Kidney (tissue), 14 donors: Measurements from ENCODE around the gene SLCO4A1. TPM values are rescaled to one million over a fixed set of nuclear protein-coding genes. Genes with fewer than 3 reads are reported as not detected.
A peak's percentile ranks its signal among the peaks of the same experiment; 100 is the strongest.

Source experiments
- DNase-seq, 5 donors: peaks; one replicate each; pipeline ENCODE4 v3.0.0-alpha.2; 2013 to 2020
- FAIRE-seq: peaks from 2 replicates; lab custom pipeline; 2012; peaks lifted over from hg19 to GRCh38; lab: Jason Lieb, UNC
- H3K27ac ChIP-seq, 2 donors: one replicate each; pipeline ENCODE4 v1.7.0; 2013; ENCODE audit warnings: low read depth in 2 of 2, low read length in 2 of 2, inconsistent platforms in 1 of 2
- H3K27me3 ChIP-seq: one replicate; pipeline ENCODE4 v1.7.1; 2013; ENCODE audit warnings: low read length, inconsistent platforms; ENCODE audit not compliant: control insufficient read depth, insufficient read depth
- H3K36me3 ChIP-seq, 3 donors: one replicate each; pipeline versions ENCODE4 v1.7.0 to v1.7.1; 2013; ENCODE audit warnings: low read length in 3 of 3, control low read depth in 1 of 3, inconsistent platforms in 1 of 3; ENCODE audit not compliant: insufficient read depth in 3 of 3, control insufficient read depth in 2 of 3
- H3K4me1 ChIP-seq, 3 donors: one replicate each; pipeline versions ENCODE4 v1.7.0 to v1.7.1; 2013; ENCODE audit warnings: low read length in 3 of 3, inconsistent platforms in 1 of 3, low read depth in 1 of 3; ENCODE audit not compliant: control insufficient read depth in 2 of 3, insufficient read depth in 2 of 3
- H3K4me3 ChIP-seq, 3 donors: one replicate each; pipeline versions ENCODE4 v1.7.0 to v1.8.1; 2013; ENCODE audit warnings: low read length in 3 of 3, control low read depth in 1 of 3, inconsistent platforms in 1 of 3
- H3K9ac ChIP-seq, 3 donors: one replicate each; pipeline versions ENCODE4 v1.7.0 to v1.7.1; 2013; ENCODE audit warnings: low read length in 3 of 3, control low read depth in 1 of 3, inconsistent platforms in 1 of 3
- H3K9me3 ChIP-seq, 3 donors: one replicate each; pipeline versions ENCODE4 v1.7.0 to v1.7.1; 2013; ENCODE audit warnings: low read length in 3 of 3, control low read depth in 1 of 3, inconsistent platforms in 1 of 3; ENCODE audit not compliant: control insufficient read depth in 2 of 3, insufficient read depth in 1 of 3
- CTCF ChIP-seq: IDR thresholded peaks from 3 replicates; pipeline ENCODE4 v1.5.1; 2012; ENCODE audit warnings: mild to moderate bottlenecking, moderate library complexity, borderline replicate concordance; ENCODE audit not compliant: insufficient read depth; ENCODE audit errors: extremely low read depth
- intact Hi-C: fragments of 100-400 bp; cut with DNase I; formaldehyde crosslinking; loops from one replicate; pipeline ENCODE4 v1.11.1; 2022
- polyA plus RNA-seq: library from polyadenylated mRNA; stranded (reverse); fragments of 350-450 nt; fragmentation: Illumina TruSeq; extraction: RNeasy Lipid Tissue Mini Kit (QIAGEN cat#74804); gene quantifications from one replicate; pipeline ENCODE4 v1.2.3, GENCODE V29; 2014; ENCODE audit warnings: low read depth, low replicate concordance; ENCODE audit not compliant: insufficient read depth
- total RNA-seq: library from RNA; stranded (reverse); fragmentation: NEBNext Ultra II Directional; extraction: Animal tissue kit (Norgen Biotek cat#: 25700); gene quantifications from one replicate; pipeline ENCODE4 v1.2.1, GENCODE V29; 2021
- donor health status: control.
- donor health status: control.
- donor health status: control.
- donor health status: control.
- donor health status: control.
- donor health status: DM: yes; HTN: yes; CAD: no.
- donor health status: Normal renal cell carcinoma (clear cell type).

Gene SLCO4A1
- total and polyA plus RNA-seq, 2 donors from 2014 or later = 12.4 to 80.3 TPM

- H3K9me3 ChIP-seq = no peaks in the 10 kb centered on the region
- H3K4me1 ChIP-seq = no peaks in the 10 kb centered on the region
- intact Hi-C loops = no loop called here
- H3K27ac ChIP-seq = no peak overlapping the region
- H3K4me3 ChIP-seq = no peak overlapping the region
- FAIRE-seq (no peak), DNase-seq (no peak)
- H3K9ac ChIP-seq = no peak overlapping the region
- no peaks in the 10 kb centered on the region for H3K36me3 ChIP-seq
- TF ChIP-seq CTCF = no peak
- H3K27me3 ChIP-seq = no peaks in the 10 kb centered on the region
Observed at GRCh38 chr20:62689861-62690260, 47.6 kb downstream of the SLCO4A1 start.

- intact Hi-C loops = no loop called here
Observed at GRCh38 chr20:62690261-62690820, 48.0 kb downstream of the SLCO4A1 start.

GRCh38 chr20:62691487-62691886, 49.2 kb downstream of the SLCO4A1 start:
- Histone ChIP-seq H3K4me1 (no peaks in the 10 kb centered on the region), H3K27me3 (no peaks in the 10 kb centered on the region), H3K36me3 (no peaks in the 10 kb centered on the region), H3K27ac (no peak overlapping the region), H3K9ac (no peak overlapping the region), H3K9me3 (no peaks in the 10 kb centered on the region), H3K4me3 (no peak overlapping the region)
- intact Hi-C loops = no loop called here
- TF ChIP-seq CTCF = no peak
- FAIRE-seq (no peak), DNase-seq (peak in 4 of 5 donors; percentile 47 to 71 (median 60))

More at GRCh38 chr20:62690261-62690820, 48.0 kb downstream of the SLCO4A1 start:
- FAIRE-seq (no peak), DNase-seq (no peak)
- no peak for TF ChIP-seq CTCF
- no peak overlapping the region for H3K27ac ChIP-seq
- H3K36me3 ChIP-seq = no peaks in the 10 kb centered on the region
- H3K4me3 ChIP-seq = no peak overlapping the region
- no peak overlapping the region for H3K9ac ChIP-seq
- no peaks in the 10 kb centered on the region for H3K4me1 ChIP-seq
- no peaks in the 10 kb centered on the region for H3K9me3 ChIP-seq
- no peaks in the 10 kb centered on the region for H3K27me3 ChIP-seq

GRCh38 chr20:62692176-62692575, 49.9 kb downstream of the SLCO4A1 start:
- Histone ChIP-seq H3K4me1 (no peaks in the 10 kb centered on the region), H3K36me3 (no peaks in the 10 kb centered on the region), H3K9me3 (no peaks in the 10 kb centered on the region), H3K9ac (no peak overlapping the region), H3K4me3 (no peak overlapping the region), H3K27me3 (no peaks in the 10 kb centered on the region), H3K27ac (no peak overlapping the region)
- DNase-seq (peak in 2 of 5 donors; percentile 64 to 71), FAIRE-seq (no peak)
- no peak for TF ChIP-seq CTCF
- intact Hi-C loops = no loop called here
